Transverse colon (tissue), 4 donors: ENCODE results near the gene ABL2.

ENCODE experiments used
- POLR2AphosphoS5 ChIP-seq, 3 donors: sonication (generic); formaldehyde crosslinking; IDR thresholded peaks; one replicate each; pipeline ENCODE4 v1.6.1; 2016; ENCODE audit warnings: antibody characterized with exemption in 3 of 3
- TF ChIP-seq, protein P1 (sequence below), 5 experiments: fragments of 200-600 bp in 3 of 5; fragments of 450-650 bp in 2 of 5; sonication (generic) in 3 of 5; IDR thresholded peaks; 1 replicate in 2 of 5; 2 replicates in 3 of 5; pipeline ENCODE4 v1.5.1; 2016 to 2017; ENCODE audit warnings: antibody characterized with exemption in 5 of 5, inconsistent platforms in 3 of 5, mild to moderate bottlenecking in 2 of 5, moderate library complexity in 1 of 5

DNA sequence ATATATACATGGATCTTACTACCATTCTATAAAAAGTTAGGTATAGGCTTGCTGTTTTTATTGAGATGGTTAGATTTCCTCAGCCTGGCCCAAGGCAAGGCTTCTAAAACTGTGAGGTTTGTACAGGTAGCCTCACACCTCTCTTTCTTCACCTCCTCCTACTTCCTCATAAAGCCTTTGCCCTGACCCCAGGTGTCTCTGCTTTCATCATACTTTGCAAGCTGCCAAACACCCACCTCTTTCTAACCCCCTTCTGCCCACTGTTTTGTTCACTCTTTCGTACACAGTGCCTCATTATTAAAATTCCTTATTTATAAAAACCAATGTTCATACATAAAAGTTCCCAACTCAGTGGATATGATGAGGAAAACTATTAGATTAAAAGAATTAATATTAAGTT, 32.7 kb upstream of the ABL2 start:
- no peak for TF ChIP-seq POLR2AphosphoS5 (IDR thresholded peaks at IDR 0.05)
- TF ChIP-seq, protein P1, sequence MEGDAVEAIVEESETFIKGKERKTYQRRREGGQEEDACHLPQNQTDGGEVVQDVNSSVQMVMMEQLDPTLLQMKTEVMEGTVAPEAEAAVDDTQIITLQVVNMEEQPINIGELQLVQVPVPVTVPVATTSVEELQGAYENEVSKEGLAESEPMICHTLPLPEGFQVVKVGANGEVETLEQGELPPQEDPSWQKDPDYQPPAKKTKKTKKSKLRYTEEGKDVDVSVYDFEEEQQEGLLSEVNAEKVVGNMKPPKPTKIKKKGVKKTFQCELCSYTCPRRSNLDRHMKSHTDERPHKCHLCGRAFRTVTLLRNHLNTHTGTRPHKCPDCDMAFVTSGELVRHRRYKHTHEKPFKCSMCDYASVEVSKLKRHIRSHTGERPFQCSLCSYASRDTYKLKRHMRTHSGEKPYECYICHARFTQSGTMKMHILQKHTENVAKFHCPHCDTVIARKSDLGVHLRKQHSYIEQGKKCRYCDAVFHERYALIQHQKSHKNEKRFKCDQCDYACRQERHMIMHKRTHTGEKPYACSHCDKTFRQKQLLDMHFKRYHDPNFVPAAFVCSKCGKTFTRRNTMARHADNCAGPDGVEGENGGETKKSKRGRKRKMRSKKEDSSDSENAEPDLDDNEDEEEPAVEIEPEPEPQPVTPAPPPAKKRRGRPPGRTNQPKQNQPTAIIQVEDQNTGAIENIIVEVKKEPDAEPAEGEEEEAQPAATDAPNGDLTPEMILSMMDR (IDR thresholded peaks at IDR 0.05), result no peak
